ENCODE data around the gene RPS6KA4. TPM values are rescaled to one million over a fixed set of nuclear protein-coding genes. Genes with fewer than 3 reads are reported as not detected.
A peak's percentile ranks its signal among the peaks of the same experiment; 100 is the strongest.
"Not testable (repeated sequence)": the region's sequence is repeated elsewhere in the genome, so short reads cannot be mapped to it uniquely, and the experiment has no call there.

Gene RPS6KA4
- total and polyA plus RNA-seq, 4 experiments from 2014 or later, result 6.7 to 38.7 (median 23.2) TPM

DNA sequence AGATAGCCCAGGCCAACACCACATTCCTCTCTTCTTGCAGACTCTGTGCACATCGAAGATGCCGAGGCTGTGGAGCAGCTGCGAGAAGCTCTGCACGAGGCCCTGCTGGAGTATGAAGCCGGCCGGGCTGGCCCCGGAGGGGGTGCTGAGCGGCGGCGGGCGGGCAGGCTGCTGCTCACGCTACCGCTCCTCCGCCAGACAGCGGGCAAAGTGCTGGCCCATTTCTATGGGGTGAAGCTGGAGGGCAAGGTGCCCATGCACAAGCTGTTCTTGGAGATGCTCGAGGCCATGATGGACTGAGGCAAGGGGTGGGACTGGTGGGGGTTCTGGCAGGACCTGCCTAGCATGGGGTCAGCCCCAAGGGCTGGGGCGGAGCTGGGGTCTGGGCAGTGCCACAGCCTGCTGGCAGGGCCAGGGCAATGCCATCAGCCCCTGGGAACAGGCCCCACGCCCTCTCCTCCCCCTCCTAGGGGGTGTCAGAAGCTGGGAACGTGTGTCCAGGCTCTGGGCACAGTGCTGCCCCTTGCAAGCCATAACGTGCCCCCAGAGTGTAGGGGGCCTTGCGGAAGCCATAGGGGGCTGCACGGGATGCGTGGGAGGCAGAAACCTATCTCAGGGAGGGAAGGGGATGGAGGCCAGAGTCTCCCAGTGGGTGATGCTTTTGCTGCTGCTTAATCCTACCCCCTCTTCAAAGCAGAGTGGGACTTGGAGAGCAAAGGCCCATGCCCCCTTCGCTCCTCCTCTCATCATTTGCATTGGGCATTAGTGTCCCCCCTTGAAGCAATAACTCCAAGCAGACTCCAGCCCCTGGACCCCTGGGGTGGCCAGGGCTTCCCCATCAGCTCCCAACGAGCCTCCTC lies 43.1 kb upstream of the RPS6KA4 start:
- H3K4me3 ChIP-seq (ENCODE audit: low read length in 2 of 2); H3K27me3 Mint-ChIP-seq; DNase-seq; H3K9me3 Mint-ChIP-seq; H3K9me3 ChIP-seq (ENCODE audit: control insufficient read depth in 1 of 2, low read length in 2 of 2); H3K27me3 ChIP-seq (ENCODE audit: insufficient read depth, low read length): not testable (repeated sequence)
- POLR2A ChIA-PET (ENCODE audit: partially characterized antibody), result interaction anchor here (1.2 to 4.8 kb wide), 10 partner anchors 12 to 463 kb away, joined by 3 to 153 read pairs (median 48); partner anchors contain the start of genes BAD, CATSPERZ, CCDC88B and ESRRA
- Mint-ChIP-seq H3K4me3 (peak overlapping the region; percentile 95 to 99 (median 96)), H3K36me3 (peaks cover 12 to 39% of the 10 kb centered on the region in 2 donors), H3K27ac (peak overlapping the region; percentile 97 to 100 (median 100)), H3K4me1 (peaks cover 20 to 54% (median 34%) of the 10 kb centered on the region in 4 donors)
- Histone ChIP-seq H3K27ac (ENCODE audit: low read depth, low read length) (peak overlapping the region; percentile 96), H3K36me3 (ENCODE audit: insufficient read depth, low read length) (peaks cover 12% of the 10 kb centered on the region), H3K4me1 (ENCODE audit: insufficient read depth, low read length) (peaks cover 26% of the 10 kb centered on the region)
- intact Hi-C loops (cut with micrococcal nuclease), result loop anchor here (5.0 kb wide), 1 partner anchor 41 kb away; the partner anchor contains the start of gene RPS6KA4
- CTCF ChIA-PET (ENCODE audit: partially characterized antibody), result interaction anchor here (3.1 to 3.8 kb wide), 3 partner anchors 11 to 26 kb away, joined by 40 to 54 read pairs (median 49); partner anchors contain the start of genes CCDC88B and ESRRA

DNA sequence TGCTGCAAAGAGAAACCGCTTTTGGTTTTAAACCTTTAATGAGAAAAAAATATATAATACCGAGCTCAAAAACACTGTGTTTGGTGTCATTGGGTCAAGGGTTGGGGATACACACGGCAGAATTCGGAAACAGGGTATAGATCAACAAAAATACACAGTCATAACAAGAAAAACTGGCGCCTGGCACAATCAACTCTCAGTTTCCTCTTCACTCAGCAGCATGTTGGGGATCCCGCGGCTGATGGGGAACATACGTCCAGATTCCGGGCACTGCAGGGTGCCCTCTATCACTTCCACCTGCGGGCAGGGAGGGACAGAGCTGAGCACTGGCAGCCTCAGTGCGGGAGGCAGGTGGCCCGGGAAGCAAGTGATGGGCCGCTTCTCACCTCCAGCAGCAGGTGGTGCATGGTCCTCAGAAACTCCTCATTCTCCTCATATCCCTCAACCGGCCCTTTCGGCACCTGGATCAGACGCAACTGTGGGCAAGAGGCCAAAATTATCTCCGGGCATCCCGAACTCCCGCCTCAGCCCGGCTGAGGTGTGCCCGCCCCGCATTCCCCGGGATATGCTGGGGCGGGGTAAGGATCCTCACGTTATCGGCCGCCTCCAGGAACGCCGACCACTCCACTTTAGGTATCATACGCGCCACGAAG lies 42.2 kb upstream of the RPS6KA4 start:
- ChIA-PET CTCF (ENCODE audit: partially characterized antibody) (interaction anchor here (1.0 to 3.8 kb wide), 19 partner anchors 12 to 336 kb away, joined by 3 to 54 read pairs (median 6); partner anchors contain the start of genes CATSPERZ, CCDC88B, ESRRA and FERMT3), POLR2A (ENCODE audit: partially characterized antibody) (interaction anchor here (0.6 to 4.8 kb wide), 32 partner anchors 12 to 1760 kb away, joined by 3 to 153 read pairs (median 7); partner anchors contain the start of genes BAD, CATSPERZ, CCDC88B and DNAJC4)
- Histone ChIP-seq H3K27ac (ENCODE audit: low read depth, low read length) (peak overlapping the region; percentile 96), H3K36me3 (ENCODE audit: insufficient read depth, low read length) (peaks cover 12% of the 10 kb centered on the region), H3K4me3 (ENCODE audit: low read length in 2 of 2) (peak overlapping the region; percentile 68 to 72), H3K27me3 (ENCODE audit: insufficient read depth, low read length) (no peaks in the 10 kb centered on the region), H3K9me3 (ENCODE audit: control insufficient read depth in 1 of 2, low read length in 2 of 2) (no peaks in the 10 kb centered on the region), H3K4me1 (ENCODE audit: insufficient read depth, low read length) (peaks cover 26% of the 10 kb centered on the region)
- H3K4me1 Mint-ChIP-seq, result peaks cover 23 to 51% (median 36%) of the 10 kb centered on the region in 4 donors
- H3K9me3 Mint-ChIP-seq, result peaks cover 0 to 2% (median 0%) of the 10 kb centered on the region in 8 donors
- peak overlapping the region; percentile 97 to 100 (median 100) for H3K27ac Mint-ChIP-seq
- no peaks in the 10 kb centered on the region for H3K27me3 Mint-ChIP-seq
- intact Hi-C loops (cut with micrococcal nuclease), result loop anchor here (1.0 to 5.0 kb wide), 6 partner anchors 11 to 337 kb away; partner anchors contain the start of genes CCDC88B, ESRRA, GPR137 and RPS6KA4
- DNase-seq, result peak in 1 of 5 donors; percentile 65
- peaks cover 20 to 42% of the 10 kb centered on the region in 2 donors for H3K36me3 Mint-ChIP-seq
- peak overlapping the region; percentile 95 to 99 (median 96) for H3K4me3 Mint-ChIP-seq

DNA sequence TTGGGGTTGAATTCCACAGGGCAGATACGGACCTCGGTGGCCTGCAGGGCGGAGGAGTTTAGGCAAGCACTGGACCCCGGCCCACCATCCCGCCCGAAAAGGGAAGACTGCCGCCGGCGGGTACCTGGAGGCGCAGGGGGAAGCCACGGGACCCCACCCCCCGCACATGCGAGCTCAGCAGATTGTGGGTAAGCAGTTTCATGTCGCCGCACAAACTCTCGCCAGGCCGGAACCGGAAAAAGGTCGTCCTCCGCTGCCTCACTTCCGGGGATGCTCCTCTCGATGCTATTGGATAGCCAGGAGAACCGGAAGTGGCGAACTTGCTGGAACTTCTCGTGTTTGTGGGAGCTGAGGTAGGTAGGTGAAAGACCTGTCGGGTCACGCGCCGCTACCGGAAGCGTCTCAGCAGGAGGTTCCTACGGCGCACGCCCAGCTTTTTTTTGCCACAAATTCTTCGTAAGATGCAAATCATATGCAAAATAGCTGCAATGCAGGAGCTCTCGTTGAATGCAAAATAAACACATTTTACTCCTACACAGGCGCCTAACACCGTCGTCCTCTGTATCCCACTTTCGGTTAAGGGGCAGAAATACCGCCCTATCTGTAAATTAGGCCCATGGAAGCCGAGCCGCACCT lies 41.5 kb upstream of the RPS6KA4 start, which contains the start of gene TRMT112:
Gene TRMT112 (minus strand): TSS at position 235 of the 636 bp plus-strand sequence. CDS start 33 bp downstream, at position 202.
- Histone ChIP-seq H3K36me3 (ENCODE audit: insufficient read depth, low read length) (peaks cover 12% of the 10 kb centered on the region), H3K4me1 (ENCODE audit: insufficient read depth, low read length) (peaks cover 26% of the 10 kb centered on the region), H3K4me3 (ENCODE audit: low read length in 2 of 2) (peak within 1 kb of the TSS; percentile 68 to 72), H3K27me3 (ENCODE audit: insufficient read depth, low read length) (no peaks in the 10 kb centered on the region), H3K9me3 (ENCODE audit: control insufficient read depth in 1 of 2, low read length in 2 of 2) (no peaks in the 10 kb centered on the region), H3K27ac (ENCODE audit: low read depth, low read length) (peak within 1 kb of the TSS; percentile 96)
- Mint-ChIP-seq H3K27ac (peak within 1 kb of the TSS; percentile 97 to 100 (median 100)), H3K27me3 (no peaks in the 10 kb centered on the region), H3K9me3 (peaks cover 0 to 2% (median 0%) of the 10 kb centered on the region in 8 donors), H3K36me3 (peaks cover 20 to 41% of the 10 kb centered on the region in 2 donors), H3K4me1 (peaks cover 23 to 51% (median 36%) of the 10 kb centered on the region in 4 donors), H3K4me3 (peak within 1 kb of the TSS; percentile 95 to 99 (median 96))
- DNase-seq, result peak; percentile 95 to 100 (median 99)
- ChIA-PET POLR2A (ENCODE audit: partially characterized antibody) (interaction anchor here (0.6 to 4.8 kb wide), 42 partner anchors 12 to 1760 kb away, joined by 3 to 153 read pairs (median 5); partner anchors contain the start of genes BAD, C11orf98, CATSPERZ and CCDC85B), CTCF (ENCODE audit: partially characterized antibody) (interaction anchor here (0.7 to 3.8 kb wide), 25 partner anchors 10 to 335 kb away, joined by 3 to 54 read pairs (median 5); partner anchors contain the start of genes CATSPERZ, CCDC88B, ESRRA and FERMT3)
- intact Hi-C loops (cut with micrococcal nuclease), result loop anchor here (1.0 to 5.0 kb wide), 6 partner anchors 12 to 336 kb away; partner anchors contain the start of genes CCDC88B, ESRRA, GPR137 and RPS6KA4

DNA sequence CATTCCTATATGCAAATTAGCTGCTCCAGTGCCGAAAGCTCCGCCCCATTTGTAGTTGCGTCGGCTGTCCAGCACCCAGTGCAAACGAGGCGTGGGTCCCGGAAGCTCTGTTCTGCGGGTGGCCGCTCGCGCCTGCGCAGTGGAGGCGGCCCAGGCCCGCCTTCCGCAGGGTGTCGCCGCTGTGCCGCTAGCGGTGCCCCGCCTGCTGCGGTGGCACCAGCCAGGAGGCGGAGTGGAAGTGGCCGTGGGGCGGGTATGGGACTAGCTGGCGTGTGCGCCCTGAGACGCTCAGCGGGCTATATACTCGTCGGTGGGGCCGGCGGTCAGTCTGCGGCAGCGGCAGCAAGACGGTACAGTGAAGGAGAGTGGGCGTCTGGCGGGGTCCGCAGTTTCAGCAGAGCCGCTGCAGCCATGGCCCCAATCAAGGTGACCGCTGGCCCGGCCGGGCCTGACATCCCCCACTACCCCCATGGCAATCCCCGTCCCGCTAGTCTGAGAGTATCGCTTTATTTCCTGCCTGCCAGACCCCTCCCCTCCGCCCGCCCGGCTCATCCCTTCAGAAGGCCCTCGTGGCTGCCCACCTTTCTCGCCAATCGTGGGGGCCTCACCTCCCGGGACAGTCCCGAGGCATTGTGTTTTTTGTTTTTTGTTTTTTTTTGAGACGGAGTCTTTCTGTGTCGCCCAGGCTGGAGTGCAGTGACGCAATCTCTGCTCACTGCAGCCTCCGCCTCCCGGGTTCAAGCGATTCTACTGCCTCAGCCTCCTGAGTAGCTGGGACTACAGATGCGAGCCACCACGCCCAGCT lies 40.8 kb upstream of the RPS6KA4 start, which contains the start of gene PRDX5:
Gene PRDX5 (plus strand): TSS at position 161 of the 805 bp plus-strand sequence. CDS start 95 bp downstream, at position 256.
- Mint-ChIP-seq H3K4me1 (peaks cover 17 to 44% (median 29%) of the 10 kb centered on the region in 4 donors), H3K36me3 (peaks cover 15 to 35% of the 10 kb centered on the region in 2 donors), H3K27ac (peak within 1 kb of the TSS; percentile 97 to 100 (median 100)), H3K4me3 (peak within 1 kb of the TSS; percentile 95 to 99 (median 96)), H3K27me3 (no peaks in the 10 kb centered on the region), H3K9me3 (peaks cover 0 to 2% (median 0%) of the 10 kb centered on the region in 8 donors)
- Histone ChIP-seq H3K4me1 (ENCODE audit: insufficient read depth, low read length) (peaks cover 26% of the 10 kb centered on the region), H3K4me3 (ENCODE audit: low read length in 2 of 2) (peak within 1 kb of the TSS; percentile 68 to 72), H3K27ac (ENCODE audit: low read depth, low read length) (peak within 1 kb of the TSS; percentile 96), H3K36me3 (ENCODE audit: insufficient read depth, low read length) (peaks cover 12% of the 10 kb centered on the region), H3K27me3 (ENCODE audit: insufficient read depth, low read length) (no peaks in the 10 kb centered on the region), H3K9me3 (ENCODE audit: control insufficient read depth in 1 of 2, low read length in 2 of 2) (no peaks in the 10 kb centered on the region)
- peak; percentile 96 to 98 (median 97) for DNase-seq
- CTCF ChIA-PET (ENCODE audit: partially characterized antibody), result interaction anchor here (0.7 to 3.8 kb wide), 25 partner anchors 9 to 334 kb away, joined by 3 to 54 read pairs (median 5); partner anchors contain the start of genes CATSPERZ, CCDC88B, ESRRA and FERMT3
- POLR2A ChIA-PET (ENCODE audit: partially characterized antibody), result interaction anchor here (0.8 to 4.8 kb wide), 40 partner anchors 11 to 1761 kb away, joined by 3 to 153 read pairs (median 6); partner anchors contain the start of genes BAD, C11orf98, CATSPERZ and CCDC85B
- intact Hi-C loops (cut with micrococcal nuclease), result loop anchor here (1.0 to 5.0 kb wide), 7 partner anchors 13 to 335 kb away; partner anchors contain the start of genes CCDC88B, ESRRA, GPR137 and RPS6KA4

DNA sequence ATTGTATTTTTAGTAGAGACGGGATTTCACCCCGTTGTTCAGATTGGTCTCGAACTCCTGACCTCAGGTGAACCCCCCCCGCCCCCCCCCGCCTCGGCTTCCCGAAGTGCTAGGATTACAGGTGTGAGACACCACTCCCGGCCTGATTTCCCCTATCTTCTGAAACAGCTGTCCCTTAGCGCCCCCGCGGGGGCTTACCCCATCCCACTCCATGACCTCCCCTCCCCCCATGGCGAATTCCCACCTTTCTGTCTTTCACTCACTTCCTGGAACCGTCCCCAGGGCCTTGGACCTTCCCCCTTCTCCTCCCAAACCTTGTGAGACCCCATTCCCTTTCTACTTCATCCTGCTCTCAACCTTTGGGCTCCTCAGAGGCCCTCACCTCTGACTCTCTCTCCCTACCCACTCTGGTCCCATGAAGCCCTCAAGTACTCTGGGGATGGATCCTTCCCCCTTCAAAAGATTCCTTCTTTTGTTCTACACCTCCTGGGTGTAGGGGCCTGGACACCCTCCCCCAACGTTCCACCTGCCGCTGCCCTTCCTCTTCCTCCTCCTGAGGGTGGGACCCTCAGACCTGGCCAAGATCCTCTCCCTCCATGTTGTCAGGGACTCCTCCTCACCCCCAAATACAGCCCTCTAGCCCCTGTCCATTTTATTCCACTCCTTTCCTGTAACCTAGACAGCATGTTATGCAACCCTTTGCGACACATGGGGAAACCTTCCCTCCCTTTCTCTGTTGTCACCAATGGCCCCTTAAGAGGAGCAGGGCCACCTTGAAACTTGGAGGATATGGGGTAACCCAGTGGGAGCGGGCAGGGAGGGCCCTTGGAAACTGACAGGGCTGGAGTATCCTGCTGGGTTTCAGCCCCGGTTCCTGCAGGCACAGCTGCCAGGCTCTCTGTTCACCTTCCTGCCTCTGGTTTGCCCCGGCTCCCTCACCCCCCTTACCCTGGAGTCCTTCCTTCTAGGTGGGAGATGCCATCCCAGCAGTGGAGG lies 39.9 kb upstream of the RPS6KA4 start:
- H3K4me1 ChIP-seq (ENCODE audit: insufficient read depth, low read length), result peaks cover 26% of the 10 kb centered on the region
- H3K9me3 Mint-ChIP-seq, result peaks cover 0 to 2% (median 0%) of the 10 kb centered on the region in 8 donors
- no peak for DNase-seq
- no peaks in the 10 kb centered on the region for H3K9me3 ChIP-seq (ENCODE audit: control insufficient read depth in 1 of 2, low read length in 2 of 2)
- peaks cover 12 to 35% of the 10 kb centered on the region in 2 donors for H3K36me3 Mint-ChIP-seq
- no peaks in the 10 kb centered on the region for H3K27me3 Mint-ChIP-seq
- peaks cover 16 to 41% (median 27%) of the 10 kb centered on the region in 4 donors for H3K4me1 Mint-ChIP-seq
- peak overlapping the region; percentile 95 to 99 (median 96) for H3K4me3 Mint-ChIP-seq
- peak overlapping the region; percentile 97 to 100 (median 100) for H3K27ac Mint-ChIP-seq
- ChIA-PET POLR2A (ENCODE audit: partially characterized antibody) (interaction anchor here (1.3 to 4.8 kb wide), 10 partner anchors 15 to 492 kb away, joined by 3 to 153 read pairs (median 18); partner anchors contain the start of genes CATSPERZ, CCDC88B, ESRRA and FKBP2), CTCF (ENCODE audit: partially characterized antibody) (interaction anchor here (1.1 to 3.8 kb wide), 11 partner anchors 8 to 334 kb away, joined by 5 to 54 read pairs (median 10); partner anchors contain the start of genes CCDC88B, ESRRA, FERMT3 and RPS6KA4)
- peak overlapping the region; percentile 96 for H3K27ac ChIP-seq (ENCODE audit: low read depth, low read length)
- H3K27me3 ChIP-seq (ENCODE audit: insufficient read depth, low read length), result no peaks in the 10 kb centered on the region
- peak overlapping the region in 1 of 2 donors; percentile 72 for H3K4me3 ChIP-seq (ENCODE audit: low read length in 2 of 2)
- peaks cover 12% of the 10 kb centered on the region for H3K36me3 ChIP-seq (ENCODE audit: insufficient read depth, low read length)
- intact Hi-C loops (cut with micrococcal nuclease), result loop anchor here (1.0 to 5.0 kb wide), 2 partner anchors 12 to 38 kb away; partner anchors contain the start of gene RPS6KA4
